Activated CD4-positive, alpha-beta T cell treated with anti-CD3 and anti-CD28 coated beads, Interleukin-2, amount 50 U/mL, for 4 hours (primary cell): ENCODE data around the gene GPRC5C.

ENCODE experiments used
- DNase-seq, 2 experiments: peaks; one replicate each; pipeline ENCODE4 v3.0.0-alpha.2; 2020

The GPRC5C gene

GRCh38 chr17:74407384-74407783 is 24.5 kb upstream of the GPRC5C start:
- DNase-seq, result no peak

DNA sequence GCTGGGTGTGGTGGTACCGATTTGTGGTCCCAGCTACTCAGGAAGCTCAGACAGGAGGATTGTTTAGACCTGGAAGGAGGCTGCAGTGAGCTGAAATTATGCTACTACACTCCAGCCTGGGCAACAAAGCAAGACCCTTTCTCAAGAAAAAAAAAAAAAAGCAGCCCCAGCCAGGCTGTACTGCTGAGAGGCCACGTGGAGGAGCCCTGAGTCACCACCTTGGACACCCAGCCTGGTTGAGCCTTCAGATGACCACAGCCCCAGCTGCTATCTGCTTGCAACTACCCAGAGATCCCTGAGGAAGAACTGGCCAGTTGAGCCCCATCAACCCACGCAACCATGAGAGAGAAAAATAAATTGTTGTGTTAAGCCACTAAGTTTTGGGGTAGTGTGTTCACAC is 23.6 kb upstream of the GPRC5C start:
- DNase-seq, result no peak

DNA sequence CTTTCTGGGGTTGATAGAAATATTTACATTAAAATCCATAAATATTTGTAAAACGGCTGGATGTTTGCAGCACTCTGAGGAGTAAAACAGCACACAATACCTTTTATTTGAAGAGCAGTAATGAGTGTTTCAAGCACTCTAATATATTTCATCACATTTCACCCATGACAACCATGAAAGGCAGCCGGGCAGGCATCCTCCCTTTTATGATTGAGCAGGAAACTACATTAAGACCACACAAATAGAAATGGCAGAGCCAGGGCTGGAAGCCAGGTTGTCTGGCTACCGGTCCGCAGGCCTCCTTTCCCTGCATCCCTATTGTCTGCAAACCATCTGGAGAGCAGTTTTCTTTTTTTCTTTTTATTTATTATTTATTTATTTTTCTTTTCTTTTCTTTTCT is 23.1 kb upstream of the GPRC5C start:
- DNase-seq, result no peak

- DNase-seq, result no peak
These were observed 21.9 kb upstream of the GPRC5C start for GRCh38 chr17:74410001-74410443.

DNA sequence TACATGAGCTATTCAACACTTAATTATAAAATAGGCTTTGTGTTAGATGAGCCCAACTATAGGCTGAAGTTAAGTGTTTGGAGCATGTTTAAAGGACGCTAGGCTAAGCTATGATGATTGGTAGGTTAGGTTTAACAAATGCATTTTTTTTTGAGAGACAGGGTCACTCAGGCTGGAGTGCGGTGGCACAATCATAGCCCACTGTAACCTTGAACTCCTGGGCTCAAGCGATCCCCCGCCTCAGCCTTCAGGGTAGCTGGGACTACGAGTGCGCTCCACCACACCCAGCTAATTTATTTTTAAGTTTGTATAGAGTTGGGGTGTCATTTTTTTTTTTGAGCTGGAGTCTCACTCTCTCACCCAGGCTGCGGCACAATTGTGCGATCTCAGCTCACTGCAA is 19.3 kb upstream of the GPRC5C start:
- DNase-seq, result no peak

GRCh38 chr17:74413491-74413890 is 18.4 kb upstream of the GPRC5C start:
- no peak for DNase-seq

- DNase-seq, result no peak
These were observed 17.4 kb upstream of the GPRC5C start for GRCh38 chr17:74414510-74414909.

- no peak for DNase-seq
These were observed 16.1 kb upstream of the GPRC5C start for GRCh38 chr17:74415608-74416396.

DNA sequence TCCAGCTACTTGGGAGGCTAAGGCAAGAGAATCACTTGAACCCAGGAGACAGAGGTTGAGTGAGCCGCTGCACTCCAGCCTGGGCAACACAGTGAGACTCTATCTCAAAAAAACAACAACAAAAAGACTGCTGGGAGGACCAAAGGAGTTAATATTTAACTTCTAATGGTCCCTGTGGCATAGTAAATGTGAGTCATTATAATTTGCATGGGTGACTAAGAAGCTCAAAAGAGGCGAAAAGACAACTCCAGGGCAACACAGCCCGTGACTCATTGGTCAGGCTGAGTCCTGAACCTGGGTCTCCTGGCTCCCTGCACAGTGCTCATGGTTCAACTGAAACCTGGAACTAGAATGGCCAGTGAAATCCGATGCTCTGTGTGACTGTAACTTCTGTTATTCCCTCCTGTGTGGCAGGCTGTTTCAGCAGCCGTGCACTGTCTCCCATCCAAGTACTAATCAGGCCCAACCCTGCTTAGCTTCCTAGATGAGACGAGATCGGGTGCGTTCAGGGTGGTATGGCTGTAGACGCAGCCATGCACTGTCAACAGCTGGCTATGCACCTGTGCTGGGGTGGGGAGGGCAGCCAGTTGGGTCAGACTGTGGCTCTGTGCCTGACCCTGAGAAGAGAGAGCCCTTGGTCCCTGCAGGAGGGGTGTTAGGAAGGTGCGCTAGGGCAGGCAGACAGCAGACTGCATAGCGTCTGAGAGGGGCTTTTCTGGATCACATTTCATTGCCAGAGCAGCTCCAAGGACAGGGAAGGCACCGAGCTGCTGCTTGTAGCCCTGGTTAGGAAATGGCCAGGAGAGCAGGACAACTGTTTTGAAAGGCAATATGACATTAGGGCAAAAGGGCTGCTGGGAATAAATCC is 14.5 kb upstream of the GPRC5C start:
- no peak for DNase-seq

DNA sequence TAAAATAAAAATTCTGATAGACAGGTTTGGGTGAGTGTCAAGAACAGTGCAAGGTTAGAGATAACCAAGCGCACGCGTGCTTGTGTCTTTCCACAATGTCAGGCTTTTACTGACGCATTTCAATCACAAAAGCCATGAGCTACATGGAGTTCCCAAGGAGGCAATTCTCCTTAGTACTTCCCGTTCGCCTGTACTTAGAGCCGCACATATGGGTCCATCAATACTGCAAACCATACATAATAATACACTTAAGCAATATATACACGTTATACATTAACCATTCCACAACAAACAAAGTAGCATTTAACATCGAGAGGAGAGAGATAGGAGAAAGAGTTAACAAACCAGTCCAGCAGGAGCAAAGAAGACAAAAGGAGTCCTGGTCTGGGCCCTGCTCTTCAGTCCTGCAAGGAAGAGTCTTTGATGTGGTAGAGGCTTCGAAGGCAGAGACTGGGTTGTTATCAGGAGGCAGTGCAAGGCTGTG is 11.9 kb upstream of the GPRC5C start:
- no peak for DNase-seq

GRCh38 chr17:74424117-74424516 is 7.8 kb upstream of the GPRC5C start:
- no peak for DNase-seq

DNA sequence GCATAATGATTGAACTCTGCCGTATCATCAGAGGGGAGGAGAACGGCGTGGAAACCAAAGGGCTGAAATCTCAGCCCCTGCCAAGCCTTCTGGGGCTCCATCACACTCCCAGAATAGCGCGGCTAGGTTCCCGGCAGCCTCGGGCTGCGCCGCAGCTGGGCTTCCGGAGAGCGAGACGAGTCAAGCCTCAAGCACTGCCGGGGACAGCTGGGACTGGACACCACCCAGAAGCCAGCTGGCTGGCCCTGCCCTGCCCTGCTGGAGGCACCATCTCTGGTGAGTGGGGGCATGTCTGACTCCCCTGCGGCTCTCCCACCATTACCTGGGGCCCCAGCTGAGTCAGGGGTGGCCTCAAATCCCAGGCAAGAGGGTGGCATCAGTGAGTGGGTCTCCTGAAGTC is 7.2 kb upstream of the GPRC5C start:
- DNase-seq, result no peak

DNA sequence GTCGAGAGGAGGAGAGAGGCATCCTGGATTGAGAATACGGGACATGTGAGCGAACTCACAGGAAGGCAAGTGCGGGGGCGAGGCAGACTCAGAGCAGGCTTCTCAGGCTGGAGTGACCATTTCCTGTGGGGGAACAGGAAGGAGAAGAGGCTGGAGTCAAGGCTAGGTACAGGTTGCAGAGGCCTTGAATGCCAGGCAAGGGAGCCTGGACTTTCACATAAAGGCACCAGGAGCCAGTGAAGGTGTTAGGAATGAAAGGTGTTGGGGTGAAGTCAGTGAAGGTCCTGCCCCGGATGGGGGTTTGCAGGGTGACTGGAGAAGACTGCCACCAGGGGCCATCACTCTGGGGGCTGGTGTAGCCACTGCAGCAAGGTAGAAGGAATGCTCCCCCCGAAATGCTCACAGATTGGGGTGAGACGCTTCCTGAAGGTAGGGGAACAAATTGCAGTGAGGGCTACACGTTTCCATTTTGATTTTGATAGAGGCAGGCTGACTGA is 5.3 kb upstream of the GPRC5C start:
- DNase-seq, result no peak

DNA sequence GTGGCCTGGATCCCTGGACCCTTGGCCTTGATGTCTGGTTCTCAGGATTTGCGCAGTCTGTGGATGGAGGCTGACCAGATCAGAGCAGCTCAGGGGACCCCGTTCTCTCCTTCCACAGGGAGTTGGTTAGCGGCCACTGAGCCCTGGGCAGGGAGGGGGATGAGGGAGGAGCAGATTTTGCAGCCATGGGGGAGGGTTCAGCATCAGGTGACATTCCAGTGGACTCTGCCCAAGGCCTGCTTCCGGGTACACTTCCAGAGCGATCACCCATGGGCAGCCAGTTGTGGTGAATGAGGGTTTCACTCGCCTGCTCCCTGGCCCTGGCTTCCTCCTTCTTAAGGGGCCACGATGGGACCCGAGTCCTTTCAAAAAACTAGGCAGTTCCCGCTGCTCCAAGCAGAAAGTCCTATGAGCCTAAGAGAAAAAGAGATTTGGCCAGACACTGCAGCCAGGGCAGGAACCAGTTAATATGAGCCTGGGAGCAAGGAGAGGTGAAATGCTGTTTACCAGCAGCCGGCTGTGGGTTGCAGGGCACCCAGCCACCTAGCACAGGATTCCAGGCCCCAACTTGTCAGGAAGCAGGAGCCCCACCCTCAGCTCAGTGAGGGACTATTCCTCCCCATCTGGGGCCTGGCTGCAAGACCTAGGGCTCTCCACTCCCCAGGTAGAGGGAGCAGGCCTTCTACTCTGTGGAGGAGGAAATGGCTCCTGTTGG is 4.7 kb upstream of the GPRC5C start:
- DNase-seq, result no peak

DNA sequence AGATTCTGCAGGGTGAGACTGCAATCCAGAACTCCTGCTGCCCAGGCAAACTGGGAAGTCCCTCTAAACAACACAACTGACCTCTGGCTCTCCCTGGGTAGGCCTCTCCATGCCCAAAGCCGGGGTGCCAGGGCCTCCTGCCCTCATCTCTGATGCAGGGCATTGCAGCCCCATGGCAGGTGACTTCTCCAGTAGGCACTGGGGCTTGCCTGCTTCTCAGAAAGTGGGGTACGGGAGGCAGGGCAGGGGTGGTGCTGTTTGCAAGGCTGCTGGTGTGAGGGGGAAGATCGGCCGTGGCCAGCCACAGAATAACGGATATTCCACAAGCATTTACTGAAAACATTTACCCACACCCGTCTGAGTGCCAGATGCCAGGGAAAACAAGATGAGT is 4.1 kb upstream of the GPRC5C start:
- DNase-seq, result no peak

DNA sequence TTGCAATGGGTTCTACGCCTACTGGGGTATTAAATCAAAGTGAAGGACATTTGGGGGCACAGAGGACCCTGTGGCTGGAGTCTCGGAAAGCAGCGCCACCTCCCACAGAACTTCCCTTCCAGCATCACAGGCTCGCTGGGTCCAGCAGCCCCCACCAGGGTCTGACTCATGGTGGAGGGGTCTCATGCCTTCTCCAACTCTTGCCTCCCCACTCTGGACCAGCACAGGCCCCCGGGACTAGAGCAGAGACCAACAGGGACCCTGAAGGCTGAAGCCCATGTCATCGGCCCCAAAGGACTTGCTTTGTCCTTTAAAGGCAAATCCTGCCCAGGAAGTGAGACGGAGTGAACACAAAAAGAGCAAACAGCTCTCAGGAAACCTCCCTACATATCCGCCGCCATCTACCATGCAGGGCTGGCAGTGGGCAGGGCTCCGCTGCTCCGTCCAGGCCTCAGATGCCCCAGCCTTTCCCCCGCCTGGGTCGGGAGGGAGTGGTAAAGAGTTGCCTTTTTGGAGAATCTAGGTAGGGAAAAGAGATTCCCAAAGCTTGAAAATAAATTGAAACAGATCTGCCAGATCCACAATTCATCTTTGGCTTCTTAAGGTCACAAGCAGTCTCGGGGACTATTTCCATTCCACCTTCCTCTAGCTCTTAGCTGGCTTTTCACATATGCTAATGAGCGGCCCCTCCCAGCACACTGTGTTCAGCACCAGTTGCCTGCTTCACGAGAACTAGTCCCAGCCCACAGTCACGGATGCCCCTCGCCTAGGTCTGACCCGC is 2.1 kb upstream of the GPRC5C start:
- no peak for DNase-seq

- no peak for DNase-seq
These were observed 1.5 kb upstream of the GPRC5C start for GRCh38 chr17:74430385-74430705.

- DNase-seq, result no peak
These were observed 951 bp upstream of the GPRC5C start for GRCh38 chr17:74430706-74431567.

DNA sequence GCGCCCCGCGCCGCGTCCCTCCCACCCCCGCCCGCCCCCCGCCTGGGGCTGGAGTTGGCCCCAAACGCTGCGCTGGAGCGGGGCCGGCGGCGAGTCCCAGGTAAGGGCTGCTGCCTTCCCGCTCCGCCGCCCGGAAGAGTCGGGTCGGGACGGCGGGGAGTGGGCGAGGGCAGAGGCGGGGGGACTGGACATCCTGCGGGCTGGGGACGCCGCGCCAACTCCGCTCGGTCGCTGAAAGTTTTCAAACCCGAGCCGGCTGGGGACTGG is 469 bp downstream of the GPRC5C start:
- no peak for DNase-seq

DNA sequence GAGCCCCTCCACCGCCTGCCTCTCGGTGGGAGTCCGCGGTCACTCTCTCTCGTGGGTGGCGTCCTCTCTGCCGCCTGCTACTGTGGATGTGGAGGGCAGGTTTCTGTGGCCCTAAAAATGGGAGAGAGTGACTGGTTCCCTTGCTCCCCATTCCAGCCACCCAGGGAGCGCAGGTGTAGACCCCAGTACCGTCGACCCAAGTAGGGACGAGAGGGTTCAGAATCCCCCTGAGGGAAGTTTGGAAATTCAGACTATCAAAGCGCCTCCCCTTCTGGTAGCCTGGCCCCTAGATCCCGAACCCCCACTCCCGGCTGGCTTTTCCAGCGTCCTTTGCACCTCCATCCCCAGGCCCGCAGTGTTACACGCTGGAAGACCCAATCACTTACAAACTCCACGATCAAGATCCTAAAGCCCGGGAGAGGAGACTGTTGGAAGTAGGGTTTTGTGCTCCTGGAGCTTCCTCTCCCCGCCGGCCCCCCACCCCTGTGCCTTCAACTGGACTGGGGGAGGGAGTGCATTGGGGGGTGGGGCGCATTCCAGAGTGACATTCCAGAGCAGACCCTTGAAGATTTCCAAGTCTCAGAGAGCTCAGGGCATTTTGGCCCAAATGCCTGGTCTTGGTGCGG is 991 bp downstream of the GPRC5C start:
- no peak for DNase-seq

DNA sequence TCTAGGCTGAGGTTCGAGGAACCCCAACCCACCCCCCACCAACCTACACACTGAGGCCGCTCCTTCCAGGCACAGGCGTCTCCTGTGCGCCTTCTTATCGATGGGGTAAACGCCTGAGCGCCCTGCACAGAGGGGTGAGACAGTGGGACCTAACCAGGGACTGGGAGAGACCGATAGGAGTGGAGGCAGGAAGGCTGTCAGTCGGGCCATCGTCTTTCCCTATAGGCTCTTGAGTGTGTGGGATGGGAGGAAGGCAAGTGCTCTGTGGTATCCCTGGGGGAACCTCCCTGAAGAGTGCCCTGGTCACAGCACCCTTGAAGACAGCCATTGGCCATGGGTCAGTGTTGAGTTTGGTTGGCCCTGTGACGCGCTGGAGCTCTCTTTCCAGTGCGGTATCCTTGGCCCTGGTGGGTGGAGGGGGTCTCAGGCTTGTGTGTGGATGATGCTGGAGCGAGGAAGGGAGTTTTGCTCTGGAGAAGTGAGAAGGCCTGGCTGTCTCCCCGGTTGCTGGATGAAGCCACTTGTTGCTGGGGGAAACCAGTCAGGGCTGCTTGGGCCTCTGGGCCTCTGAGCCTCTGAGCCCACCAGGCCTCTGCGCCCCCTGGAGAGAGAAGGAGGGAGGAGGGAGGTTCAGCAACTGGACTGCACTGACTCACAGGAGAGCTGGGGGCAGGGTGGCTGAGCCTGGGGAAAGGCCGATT is 1.7 kb downstream of the GPRC5C start:
- no peak for DNase-seq
